ENCODE measurements around the gene CLDN2.

DNA sequence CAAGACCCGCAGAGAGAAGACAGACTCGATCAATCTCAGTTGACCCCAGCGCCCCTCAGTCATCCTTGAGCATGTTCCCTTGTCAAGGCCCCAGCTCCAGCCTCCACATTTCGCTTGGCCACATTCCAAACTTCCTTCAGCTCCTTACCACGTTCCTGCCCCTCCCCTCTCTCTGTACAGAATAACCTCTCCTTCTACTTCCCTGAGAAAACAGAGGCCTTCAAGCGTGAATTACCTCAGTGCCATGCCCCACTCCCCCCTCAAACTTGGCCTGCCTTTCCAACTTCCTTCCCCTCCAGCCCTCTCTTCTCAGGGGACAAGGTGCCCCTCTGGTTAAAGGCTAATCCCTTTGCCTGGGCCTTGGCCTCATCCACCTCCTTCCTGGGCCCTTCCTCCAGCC lies 13.8 kb upstream of the CLDN2 start:
- TF ChIP-seq, protein P1, sequence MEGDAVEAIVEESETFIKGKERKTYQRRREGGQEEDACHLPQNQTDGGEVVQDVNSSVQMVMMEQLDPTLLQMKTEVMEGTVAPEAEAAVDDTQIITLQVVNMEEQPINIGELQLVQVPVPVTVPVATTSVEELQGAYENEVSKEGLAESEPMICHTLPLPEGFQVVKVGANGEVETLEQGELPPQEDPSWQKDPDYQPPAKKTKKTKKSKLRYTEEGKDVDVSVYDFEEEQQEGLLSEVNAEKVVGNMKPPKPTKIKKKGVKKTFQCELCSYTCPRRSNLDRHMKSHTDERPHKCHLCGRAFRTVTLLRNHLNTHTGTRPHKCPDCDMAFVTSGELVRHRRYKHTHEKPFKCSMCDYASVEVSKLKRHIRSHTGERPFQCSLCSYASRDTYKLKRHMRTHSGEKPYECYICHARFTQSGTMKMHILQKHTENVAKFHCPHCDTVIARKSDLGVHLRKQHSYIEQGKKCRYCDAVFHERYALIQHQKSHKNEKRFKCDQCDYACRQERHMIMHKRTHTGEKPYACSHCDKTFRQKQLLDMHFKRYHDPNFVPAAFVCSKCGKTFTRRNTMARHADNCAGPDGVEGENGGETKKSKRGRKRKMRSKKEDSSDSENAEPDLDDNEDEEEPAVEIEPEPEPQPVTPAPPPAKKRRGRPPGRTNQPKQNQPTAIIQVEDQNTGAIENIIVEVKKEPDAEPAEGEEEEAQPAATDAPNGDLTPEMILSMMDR (IDR thresholded peaks at IDR 0.05), result no peak
- no peak for TF ChIP-seq POLR2A (IDR thresholded peaks at IDR 0.05)

Measured in right lobe of liver (tissue), 4 donors.